ENCODE data around the gene POLG. TPM values are rescaled to one million over a fixed set of nuclear protein-coding genes. Genes with fewer than 3 reads are reported as not detected.

Gene POLG
- polyA plus RNA-seq, 1 donor (not counting 4 experiments of a cell fraction or from before 2014, with no cell fraction given), result 29.6 TPM

- DNase-seq (ENCODE audit: low read depth, low spot score), result no peak
- H3K9me3 ChIP-seq (ENCODE audit: control insufficient read depth, low read depth, low read length), result no peaks in the 10 kb centered on the region
- H2AFZ ChIP-seq (ENCODE audit: control insufficient read depth, low read length), result no peak overlapping the region
- H3K36me3 ChIP-seq (ENCODE audit: control insufficient read depth in 2 of 2, extremely low read depth in 1 of 2, insufficient read depth in 2 of 2, low read length in 2 of 2), result no peaks in the 10 kb centered on the region
- dilution Hi-C loops (cut with MboI; ENCODE audit: extremely low pct_ligation_motif_present, low sequenced_read_pairs), result no loop called here
- no peaks in the 10 kb centered on the region for H4K20me1 ChIP-seq (ENCODE audit: control insufficient read depth, extremely low read depth, insufficient read depth, low read length)
- no peak overlapping the region for H3K4me2 ChIP-seq (ENCODE audit: control insufficient read depth, extremely low read depth, insufficient read depth, low read depth, low read length)
- no peak overlapping the region for H3K4me3 ChIP-seq (ENCODE audit: control insufficient read depth in 2 of 3, extremely low read depth in 1 of 3, insufficient read depth in 2 of 3, low read depth in 1 of 3, low read length in 3 of 3)
- no peaks in the 10 kb centered on the region for H3K9me1 ChIP-seq (ENCODE audit: control insufficient read depth, extremely low read depth, insufficient read depth, low read length)
- no peaks in the 10 kb centered on the region for H3K4me1 ChIP-seq (ENCODE audit: control insufficient read depth, extremely low read depth, insufficient read depth, low read length)
- H3K79me2 ChIP-seq (ENCODE audit: control insufficient read depth, insufficient read depth, low read length), result no peaks in the 10 kb centered on the region
- TF ChIP-seq EZH2 (IDR thresholded peaks at IDR 0.05; ENCODE audit: low read length) (no peak), CTCF (optimal IDR thresholded peaks at IDR 0.05 in 1 of 3, IDR thresholded peaks at IDR 0.05 in 1 of 3, conservative IDR thresholded peaks at IDR 0.05 in 1 of 3; ENCODE audit: extremely low read depth in 1 of 3, insufficient read depth in 2 of 3, low read length in 3 of 3) (no peak)
- H3K9ac ChIP-seq (ENCODE audit: control insufficient read depth, extremely low read depth, insufficient read depth, low read length), result no peak overlapping the region
- no peak overlapping the region for H3K27ac ChIP-seq (ENCODE audit: control insufficient read depth, insufficient read depth, low read length)
- FAIRE-seq, result no peak
- peaks cover 25% of the 10 kb centered on the region for H3K27me3 ChIP-seq (ENCODE audit: control insufficient read depth, extremely low read depth, insufficient read depth, low read length)
These were observed 17.9 kb upstream of the POLG start for GRCh38 chr15:89352476-89352875.

GRCh38 chr15:89349206-89349558 is 14.6 kb upstream of the POLG start:
- dilution Hi-C loops (cut with MboI; ENCODE audit: extremely low pct_ligation_motif_present, low sequenced_read_pairs), result no loop called here
- FAIRE-seq, result no peak
- Histone ChIP-seq H3K4me1 (ENCODE audit: control insufficient read depth, extremely low read depth, insufficient read depth, low read length) (no peaks in the 10 kb centered on the region), H3K79me2 (ENCODE audit: control insufficient read depth, insufficient read depth, low read length) (no peaks in the 10 kb centered on the region), H3K9me1 (ENCODE audit: control insufficient read depth, extremely low read depth, insufficient read depth, low read length) (no peaks in the 10 kb centered on the region), H3K9me3 (ENCODE audit: control insufficient read depth, low read depth, low read length) (no peaks in the 10 kb centered on the region), H3K4me2 (ENCODE audit: control insufficient read depth, extremely low read depth, insufficient read depth, low read depth, low read length) (no peak overlapping the region), H2AFZ (ENCODE audit: control insufficient read depth, low read length) (no peak overlapping the region), H4K20me1 (ENCODE audit: control insufficient read depth, extremely low read depth, insufficient read depth, low read length) (no peaks in the 10 kb centered on the region), H3K36me3 (ENCODE audit: control insufficient read depth in 2 of 2, extremely low read depth in 1 of 2, insufficient read depth in 2 of 2, low read length in 2 of 2) (no peaks in the 10 kb centered on the region), H3K4me3 (ENCODE audit: control insufficient read depth in 2 of 3, extremely low read depth in 1 of 3, insufficient read depth in 2 of 3, low read depth in 1 of 3, low read length in 3 of 3) (no peak overlapping the region), H3K9ac (ENCODE audit: control insufficient read depth, extremely low read depth, insufficient read depth, low read length) (no peak overlapping the region), H3K27me3 (ENCODE audit: control insufficient read depth, extremely low read depth, insufficient read depth, low read length) (peaks cover 18% of the 10 kb centered on the region), H3K27ac (ENCODE audit: control insufficient read depth, insufficient read depth, low read length) (no peak overlapping the region)
- no peak for DNase-seq (ENCODE audit: low read depth, low spot score)
- TF ChIP-seq CTCF (optimal IDR thresholded peaks at IDR 0.05 in 1 of 3, IDR thresholded peaks at IDR 0.05 in 1 of 3, conservative IDR thresholded peaks at IDR 0.05 in 1 of 3; ENCODE audit: extremely low read depth in 1 of 3, insufficient read depth in 2 of 3, low read length in 3 of 3) (no peak), EZH2 (IDR thresholded peaks at IDR 0.05; ENCODE audit: low read length) (no peak)
